CD4-positive, CD25-positive, alpha-beta regulatory T cell (primary cell): Measurements from ENCODE around the gene GSTM1. TPM values are rescaled to one million over a fixed set of nuclear protein-coding genes. Genes with fewer than 3 reads are reported as not detected.

Experiments
- ATAC-seq, 2 donors: fragments of 150-1000 bp; cut with Tn5 transposase; one replicate each; pipeline ENCODE4 v1.10.0; 2021; ENCODE audit warnings: low read depth in 2 of 2, moderate number of reproducible peaks in 2 of 2, moderate library complexity in 1 of 2
- DNase-seq, 3 donors: peaks; one replicate each; pipeline versions ENCODE4 v3.0.0 to v3.0.0-alpha.2; 2012 to 2022; ENCODE audit warnings: mixed read lengths in 1 of 3
- H3K27ac ChIP-seq: one replicate; pipeline ENCODE4 v1.7.0; 2013; ENCODE audit warnings: mild to moderate bottlenecking, low read length; ENCODE audit not compliant: insufficient read depth, poor library complexity, severe bottlenecking
- H3K27me3 ChIP-seq: one replicate; pipeline ENCODE4 v1.7.0; 2013; ENCODE audit warnings: low read length; ENCODE audit not compliant: control insufficient read depth, insufficient read depth
- H3K36me3 ChIP-seq: one replicate; pipeline ENCODE4 v1.7.0; 2013; ENCODE audit warnings: mild to moderate bottlenecking, low read length, moderate library complexity; ENCODE audit not compliant: control insufficient read depth, insufficient read depth
- H3K4me1 ChIP-seq: 2 replicates; pipeline ENCODE4 v1.7.0; 2013; ENCODE audit warnings: mild to moderate bottlenecking, low read length; ENCODE audit not compliant: insufficient read depth, control insufficient read depth, poor library complexity, severe bottlenecking
- H3K4me3 ChIP-seq: one replicate; pipeline ENCODE4 v1.7.0; 2013; ENCODE audit warnings: low read depth, mild to moderate bottlenecking, low read length, moderate library complexity
- H3K9me3 ChIP-seq, 2 experiments: 1 replicate in 1 of 2; 2 replicates in 1 of 2; pipeline ENCODE4 v1.7.0; 2013; ENCODE audit warnings: low read length in 2 of 2, mild to moderate bottlenecking in 1 of 2, moderate library complexity in 1 of 2; ENCODE audit not compliant: control insufficient read depth in 2 of 2
- H3K27ac Mint-ChIP-seq, 3 donors: one replicate each; pipeline ENCODE4 v1.8.0; 2020 to 2022; ENCODE audit warnings: mild to moderate bottlenecking in 3 of 3, mixed read lengths in 3 of 3, moderate library complexity in 2 of 3
- H3K27me3 Mint-ChIP-seq: one replicate; pipeline ENCODE4 v1.8.0; 2022; ENCODE audit warnings: mild to moderate bottlenecking, mixed read lengths
- H3K36me3 Mint-ChIP-seq: one replicate; pipeline ENCODE4 v1.8.0; 2020; ENCODE audit warnings: mixed read lengths
- H3K4me1 Mint-ChIP-seq, 4 donors: one replicate each; pipeline ENCODE4 v1.8.0; 2020 to 2022; ENCODE audit warnings: mixed read lengths in 4 of 4, mild to moderate bottlenecking in 1 of 4
- H3K4me3 Mint-ChIP-seq, 4 donors: one replicate each; pipeline ENCODE4 v1.8.0; 2020 to 2022; ENCODE audit warnings: mild to moderate bottlenecking in 4 of 4, mixed read lengths in 4 of 4, moderate library complexity in 3 of 4
- H3K9me3 Mint-ChIP-seq, 7 donors: one replicate each; pipeline ENCODE4 v1.8.0; 2020 to 2022; ENCODE audit warnings: mixed read lengths in 7 of 7, mild to moderate bottlenecking in 3 of 7, moderate library complexity in 2 of 7
- polyA plus RNA-seq, 4 donors: library from polyadenylated mRNA; unstranded; fragments of 300-500 nt; fragmentation: Illumina TruSeq; gene quantifications; one replicate each; pipeline ENCODE4 v1.2.3, GENCODE V29; 2021
- total RNA-seq: library from RNA; stranded (reverse); gene quantifications from one replicate; pipeline ENCODE4 v1.2.3, GENCODE V29; 2022

Gene GSTM1
- 18.7 TPM for total RNA-seq
- polyA plus RNA-seq: 100 to 1,000 TPM in 1 of 4 donors, 10 to 100 TPM in 2, not detected in 1; 38.8 to 123 (median 53.4) TPM

GRCh38 chr1:109687641-109688499 is at the start of gene GSTM1:
TSS of gene GSTM1 (plus strand) at chr1:109687817. CDS start at chr1:109687874, 57 bp downstream.
- no peaks in the 10 kb centered on the region for H3K9me3 Mint-ChIP-seq
- peak within 1 kb of the TSS; percentile 26 for H3K4me3 ChIP-seq
- H3K4me1 ChIP-seq: no peaks in the 10 kb centered on the region
- H3K27ac ChIP-seq: no peak within 1 kb of the TSS
- no peaks in the 10 kb centered on the region for H3K9me3 ChIP-seq
- H3K4me1 Mint-ChIP-seq: peaks cover 0 to 14% (median 0%) of the 10 kb centered on the region in 4 donors
- H3K27me3 Mint-ChIP-seq: no peaks in the 10 kb centered on the region
- no peaks in the 10 kb centered on the region for H3K36me3 ChIP-seq
- peak within 1 kb of the TSS in 3 of 4 donors; percentile 88 to 94 (median 92) for H3K4me3 Mint-ChIP-seq
- no peaks in the 10 kb centered on the region for H3K36me3 Mint-ChIP-seq
- peak within 1 kb of the TSS in 2 of 3 donors; percentile 74 to 90 for H3K27ac Mint-ChIP-seq
- peak in 1 of 2 donors; percentile 99 for ATAC-seq
- no peaks in the 10 kb centered on the region for H3K27me3 ChIP-seq
- peak in 2 of 3 donors; percentile 67 to 80 for DNase-seq

- Histone ChIP-seq H3K36me3 (no peaks in the 10 kb centered on the region), H3K27ac (no peak overlapping the region), H3K4me1 (peaks cover 21% of the 10 kb centered on the region), H3K4me3 (no peak overlapping the region), H3K9me3 (no peaks in the 10 kb centered on the region), H3K27me3 (no peaks in the 10 kb centered on the region)
- no peak for ATAC-seq
- Mint-ChIP-seq H3K4me1 (peaks cover 0 to 20% (median 11%) of the 10 kb centered on the region in 4 donors), H3K4me3 (no peak overlapping the region), H3K27ac (no peak overlapping the region), H3K9me3 (peaks cover 0 to 1% (median 0%) of the 10 kb centered on the region in 7 donors), H3K27me3 (peaks cover 8% of the 10 kb centered on the region), H3K36me3 (no peaks in the 10 kb centered on the region)
- DNase-seq: no peak
These were observed 48.4 kb upstream of the GSTM1 start for GRCh38 chr1:109639063-109639840.

DNA sequence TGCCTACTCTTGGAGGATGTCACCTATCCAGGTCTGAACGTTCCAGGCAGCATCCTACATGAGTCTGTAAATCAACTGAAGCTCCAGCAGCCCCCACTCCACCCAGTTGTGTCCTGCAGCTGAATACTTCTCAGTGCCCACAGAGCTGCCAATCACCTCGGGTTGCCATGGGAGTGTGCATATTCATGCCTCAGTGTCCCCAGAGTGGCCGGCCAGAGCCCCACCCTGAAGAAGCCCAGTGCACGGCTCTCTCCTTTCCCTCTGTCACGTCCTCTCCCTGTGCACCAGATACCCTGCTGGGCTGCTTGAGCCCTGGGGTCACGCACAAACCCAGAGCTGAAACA is 47.8 kb upstream of the GSTM1 start:
- Mint-ChIP-seq H3K9me3 (peaks cover 0 to 1% (median 0%) of the 10 kb centered on the region in 7 donors), H3K27me3 (peaks cover 8% of the 10 kb centered on the region), H3K4me3 (no peak overlapping the region), H3K4me1 (peaks cover 0 to 14% (median 5%) of the 10 kb centered on the region in 4 donors), H3K27ac (no peak overlapping the region), H3K36me3 (no peaks in the 10 kb centered on the region)
- peaks cover 16% of the 10 kb centered on the region for H3K4me1 ChIP-seq
- no peak overlapping the region for H3K27ac ChIP-seq
- ATAC-seq: no peak
- H3K4me3 ChIP-seq: no peak overlapping the region
- H3K27me3 ChIP-seq: no peaks in the 10 kb centered on the region
- H3K9me3 ChIP-seq: no peaks in the 10 kb centered on the region
- no peaks in the 10 kb centered on the region for H3K36me3 ChIP-seq
- no peak for DNase-seq

DNA sequence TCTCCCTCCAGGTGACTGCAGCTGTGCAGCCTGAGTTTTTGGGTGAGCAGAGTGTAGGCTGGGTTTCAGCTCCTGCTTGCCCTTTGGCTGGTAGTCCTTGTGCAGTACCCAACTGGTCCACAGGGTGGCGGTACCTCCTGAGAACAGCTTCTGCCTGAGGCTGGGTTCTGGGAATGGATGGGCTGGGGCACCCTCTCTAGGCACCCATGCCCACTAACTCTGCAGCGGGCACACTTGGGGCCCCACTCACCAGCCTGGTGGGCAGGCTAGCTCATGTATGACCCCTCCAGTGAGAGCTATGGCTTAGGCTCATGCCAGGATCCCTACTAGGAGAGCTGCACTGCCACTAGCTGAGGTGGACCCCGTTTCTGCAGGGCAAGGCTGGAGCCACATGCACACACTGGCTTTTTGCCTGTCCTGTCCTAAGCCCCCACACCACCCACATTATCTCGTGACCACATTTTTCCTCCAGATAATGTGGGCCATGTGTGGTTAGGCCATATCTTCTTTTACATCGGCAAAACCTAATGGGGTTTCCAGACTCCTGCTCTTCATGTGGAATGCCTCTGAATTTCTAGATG is 47.2 kb upstream of the GSTM1 start:
- Mint-ChIP-seq H3K27me3 (peaks cover 8% of the 10 kb centered on the region), H3K4me1 (peaks cover 0 to 11% (median 4%) of the 10 kb centered on the region in 4 donors), H3K36me3 (no peaks in the 10 kb centered on the region), H3K9me3 (peaks cover 0 to 1% (median 0%) of the 10 kb centered on the region in 7 donors), H3K27ac (peak overlapping the region in 1 of 3 donors; percentile 20), H3K4me3 (no peak overlapping the region)
- Histone ChIP-seq H3K36me3 (no peaks in the 10 kb centered on the region), H3K4me3 (no peak overlapping the region), H3K27me3 (no peaks in the 10 kb centered on the region), H3K4me1 (peaks cover 13% of the 10 kb centered on the region), H3K27ac (no peak overlapping the region), H3K9me3 (no peaks in the 10 kb centered on the region)
- peak; percentile 72 to 81 for ATAC-seq
- DNase-seq: peak; percentile 75 to 80 (median 77)

DNA sequence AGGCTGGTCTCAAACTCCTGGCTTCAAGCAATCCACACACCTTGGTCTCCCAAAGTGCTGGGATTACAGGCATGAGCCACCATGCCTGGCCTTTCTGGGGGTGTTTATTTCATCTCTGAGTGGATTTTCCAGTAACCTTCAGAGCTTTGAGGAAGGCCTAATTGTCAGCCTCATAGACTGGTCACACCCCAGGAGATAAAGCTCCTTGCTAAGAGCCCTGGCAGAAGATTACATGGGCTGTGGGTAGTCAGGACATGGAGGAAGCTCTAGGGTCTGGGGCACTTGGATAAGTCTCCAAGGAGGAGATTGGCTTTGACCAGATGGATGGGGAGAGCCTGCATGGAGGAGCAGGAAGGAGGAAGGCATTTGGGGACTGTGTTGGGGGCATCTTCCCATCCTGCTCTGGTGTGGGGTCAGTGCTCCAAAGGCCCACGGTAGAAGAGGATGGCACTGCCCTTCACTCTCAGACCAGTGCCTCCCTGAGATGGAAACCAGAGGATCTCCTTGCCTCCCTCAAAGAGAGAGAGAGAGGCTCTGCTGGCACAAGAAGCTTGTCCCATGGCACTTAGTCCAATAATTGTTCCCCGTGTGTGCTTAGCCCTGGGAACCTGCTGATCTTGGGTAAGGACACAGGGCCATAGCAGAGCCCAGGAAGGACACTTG is 46.4 kb upstream of the GSTM1 start:
- ATAC-seq: no peak
- no peak for DNase-seq
- no peak overlapping the region for H3K27ac Mint-ChIP-seq

DNA sequence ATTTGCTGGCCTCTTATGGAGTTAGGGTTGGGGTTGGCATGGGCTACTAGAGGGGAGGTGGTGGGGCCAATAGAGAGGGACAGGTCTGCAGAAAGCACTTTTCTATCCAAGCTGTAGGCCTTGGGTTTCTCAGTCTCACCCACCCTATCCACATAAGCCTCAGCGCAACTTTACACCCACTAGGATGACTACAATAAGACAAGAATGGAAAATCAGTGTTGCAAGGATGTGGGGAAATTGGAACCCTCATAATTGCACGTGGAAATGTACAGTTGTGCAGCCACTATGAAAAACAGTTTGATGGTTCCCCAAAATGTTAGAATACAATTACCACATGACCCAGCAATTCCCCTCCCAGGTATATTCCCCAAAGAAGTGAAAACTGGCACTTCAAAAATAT is 45.8 kb upstream of the GSTM1 start:
- H3K4me1 ChIP-seq: peaks cover 13% of the 10 kb centered on the region
- H3K36me3 ChIP-seq: no peaks in the 10 kb centered on the region
- peaks cover 0 to 11% (median 4%) of the 10 kb centered on the region in 4 donors for H3K4me1 Mint-ChIP-seq
- no peak overlapping the region for H3K27ac ChIP-seq
- H3K27me3 ChIP-seq: no peaks in the 10 kb centered on the region
- peaks cover 0 to 1% (median 0%) of the 10 kb centered on the region in 7 donors for H3K9me3 Mint-ChIP-seq
- H3K4me3 ChIP-seq: no peak overlapping the region
- H3K27ac Mint-ChIP-seq: no peak overlapping the region
- DNase-seq: no peak
- H3K9me3 ChIP-seq: no peaks in the 10 kb centered on the region
- no peak overlapping the region for H3K4me3 Mint-ChIP-seq
- H3K27me3 Mint-ChIP-seq: peaks cover 2% of the 10 kb centered on the region
- no peak for ATAC-seq
- no peaks in the 10 kb centered on the region for H3K36me3 Mint-ChIP-seq

More for the DNA sequence above, 46.4 kb upstream of the GSTM1 start:
- Histone ChIP-seq H3K36me3 (no peaks in the 10 kb centered on the region), H3K4me1 (peaks cover 13% of the 10 kb centered on the region), H3K27me3 (no peaks in the 10 kb centered on the region), H3K27ac (no peak overlapping the region), H3K9me3 (no peaks in the 10 kb centered on the region), H3K4me3 (no peak overlapping the region)
- H3K36me3 Mint-ChIP-seq: no peaks in the 10 kb centered on the region
- H3K9me3 Mint-ChIP-seq: peaks cover 0 to 1% (median 0%) of the 10 kb centered on the region in 7 donors
- peaks cover 0 to 11% (median 4%) of the 10 kb centered on the region in 4 donors for H3K4me1 Mint-ChIP-seq
- H3K27me3 Mint-ChIP-seq: peaks cover 8% of the 10 kb centered on the region
- no peak overlapping the region for H3K4me3 Mint-ChIP-seq

DNA sequence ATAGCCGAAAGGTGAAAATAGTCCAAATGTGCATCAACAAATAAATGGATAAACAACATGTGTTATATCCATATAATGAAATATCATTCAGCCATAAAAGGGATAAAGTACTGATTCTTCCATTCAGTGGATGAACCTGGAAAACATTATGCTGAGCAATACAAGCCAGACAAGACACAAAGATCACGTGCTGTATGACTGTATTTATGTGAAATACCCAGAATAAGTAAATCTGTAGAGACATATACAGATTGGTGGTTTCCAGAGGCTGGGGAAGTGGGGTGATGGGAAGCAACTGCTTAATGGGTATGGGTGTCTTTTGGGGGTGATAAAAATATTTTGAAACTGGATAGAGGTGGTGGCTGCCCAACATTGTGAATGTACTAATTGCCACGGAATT is 45.0 kb upstream of the GSTM1 start:
- ATAC-seq (no peak), DNase-seq (no peak)
- Mint-ChIP-seq H3K36me3 (no peaks in the 10 kb centered on the region), H3K4me1 (peaks cover 0 to 11% (median 4%) of the 10 kb centered on the region in 4 donors), H3K9me3 (peaks cover 0 to 1% (median 0%) of the 10 kb centered on the region in 7 donors), H3K4me3 (no peak overlapping the region), H3K27ac (no peak overlapping the region), H3K27me3 (no peaks in the 10 kb centered on the region)
- Histone ChIP-seq H3K27me3 (no peaks in the 10 kb centered on the region), H3K4me1 (peaks cover 13% of the 10 kb centered on the region), H3K36me3 (no peaks in the 10 kb centered on the region), H3K4me3 (no peak overlapping the region), H3K9me3 (no peaks in the 10 kb centered on the region), H3K27ac (no peak overlapping the region)
